Measurements from ENCODE around the gene RAD51B. TPM values are rescaled to one million over a fixed set of nuclear protein-coding genes. Genes with fewer than 3 reads are reported as not detected.

Gene RAD51B
- total RNA-seq, 1 experiment from 2014 or later = 14.2 TPM

DNA sequence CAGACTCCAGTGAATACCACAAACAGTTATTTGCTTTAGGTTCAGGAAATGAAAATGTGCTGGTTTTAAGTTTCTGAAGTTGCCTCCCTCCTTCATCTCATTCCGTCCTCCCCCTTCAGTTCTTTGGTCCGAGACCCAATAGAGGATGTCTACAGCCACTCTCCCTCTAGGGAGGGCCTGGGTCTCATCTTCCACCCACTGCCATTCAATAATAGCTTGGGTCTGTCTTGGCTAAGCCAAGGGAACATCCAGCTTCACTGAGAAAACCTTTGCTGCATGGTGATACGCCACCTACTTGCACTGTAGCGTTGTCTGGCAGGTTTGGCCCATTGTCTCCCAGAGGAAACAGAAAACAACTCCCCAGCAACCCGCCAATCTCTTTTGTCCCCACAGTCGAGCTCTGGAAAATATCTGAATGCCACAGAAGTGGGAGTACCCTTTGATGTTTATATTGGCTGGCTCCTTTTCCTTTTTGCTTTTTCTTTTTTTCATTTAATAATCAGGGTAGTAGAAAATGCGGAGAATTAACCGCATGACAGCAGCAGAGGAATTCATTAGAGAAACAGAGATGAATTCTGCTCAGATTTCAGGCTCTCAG lies 380.1 kb downstream of the RAD51B start:
- ATAC-seq (peak; percentile 85), DNase-seq (ENCODE audit: low spot score) (peak; percentile 36)
- ChIA-PET CTCF (no interaction called here), POLR2A (interaction anchor here (0.5 kb wide), 1 partner anchor 75 kb away, joined by 4 read pairs; no protein-coding TSS in a partner anchor)
- Mint-ChIP-seq H3K36me3 (no peaks in the 10 kb centered on the region), H3K27ac (peak overlapping the region; percentile 92), H3K27me3 (ENCODE audit: low read depth) (no peaks in the 10 kb centered on the region), H3K4me3 (no peak overlapping the region), H3K4me1 (peaks cover 45% of the 10 kb centered on the region), H3K9me3 (no peaks in the 10 kb centered on the region)
- no peak for TF ChIP-seq NR3C1 (CRISPR knock-in tag; conservative IDR thresholded peaks at IDR 0.05; ENCODE audit: low read depth)
- peak; percentile 99 for TF ChIP-seq ZNF121 (CRISPR knock-in tag; IDR thresholded peaks at IDR 0.05)

DNA sequence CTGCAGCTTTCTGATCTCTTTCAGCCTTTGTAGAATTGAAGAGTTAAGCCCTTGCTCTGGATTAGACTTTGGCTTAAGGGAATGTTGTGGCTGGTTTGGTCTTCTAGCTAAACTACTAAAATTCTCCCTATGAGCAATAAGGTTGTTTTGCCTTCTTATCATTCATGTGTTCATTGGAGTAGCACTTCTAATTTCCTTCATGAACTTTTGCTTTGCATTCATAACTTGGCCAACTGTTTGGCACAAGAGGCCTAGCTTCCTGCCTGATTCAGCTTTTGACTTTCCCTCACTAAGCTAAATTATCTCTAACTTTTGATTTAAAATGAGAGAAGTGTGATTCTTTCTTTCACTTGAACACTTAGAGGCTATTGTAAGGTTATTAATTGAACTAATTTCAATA lies 384.3 kb downstream of the RAD51B start:
- Mint-ChIP-seq H3K36me3 (no peaks in the 10 kb centered on the region), H3K27ac (no peak overlapping the region), H3K4me3 (no peak overlapping the region), H3K4me1 (peaks cover 27% of the 10 kb centered on the region), H3K9me3 (no peaks in the 10 kb centered on the region), H3K27me3 (ENCODE audit: low read depth) (no peaks in the 10 kb centered on the region)
- DNase-seq (ENCODE audit: low spot score) (no peak), ATAC-seq (no peak)
- no peak for TF ChIP-seq ZNF396 (CRISPR knock-in tag; IDR thresholded peaks at IDR 0.05; ENCODE audit: borderline replicate concordance)
- no peak for TF ChIP-seq CREM (CRISPR knock-in tag; IDR thresholded peaks at IDR 0.05)
- TF ChIP-seq ZNF671 (CRISPR knock-in tag; IDR thresholded peaks at IDR 0.05) = no peak
- TF ChIP-seq FOXK1 (CRISPR knock-in tag; IDR thresholded peaks at IDR 0.05) = no peak
- TF ChIP-seq, protein P1, sequence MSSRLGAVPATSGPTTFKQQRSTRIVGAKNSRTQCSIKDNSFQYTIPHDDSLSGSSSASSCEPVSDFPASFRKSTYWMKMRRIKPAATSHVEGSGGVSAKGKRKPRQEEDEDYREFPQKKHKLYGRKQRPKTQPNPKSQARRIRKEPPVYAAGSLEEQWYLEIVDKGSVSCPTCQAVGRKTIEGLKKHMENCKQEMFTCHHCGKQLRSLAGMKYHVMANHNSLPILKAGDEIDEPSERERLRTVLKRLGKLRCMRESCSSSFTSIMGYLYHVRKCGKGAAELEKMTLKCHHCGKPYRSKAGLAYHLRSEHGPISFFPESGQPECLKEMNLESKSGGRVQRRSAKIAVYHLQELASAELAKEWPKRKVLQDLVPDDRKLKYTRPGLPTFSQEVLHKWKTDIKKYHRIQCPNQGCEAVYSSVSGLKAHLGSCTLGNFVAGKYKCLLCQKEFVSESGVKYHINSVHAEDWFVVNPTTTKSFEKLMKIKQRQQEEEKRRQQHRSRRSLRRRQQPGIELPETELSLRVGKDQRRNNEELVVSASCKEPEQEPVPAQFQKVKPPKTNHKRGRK (CRISPR knock-in tag; IDR thresholded peaks at IDR 0.05; ENCODE audit: borderline replicate concordance) = no peak
- TF ChIP-seq, protein P2, sequence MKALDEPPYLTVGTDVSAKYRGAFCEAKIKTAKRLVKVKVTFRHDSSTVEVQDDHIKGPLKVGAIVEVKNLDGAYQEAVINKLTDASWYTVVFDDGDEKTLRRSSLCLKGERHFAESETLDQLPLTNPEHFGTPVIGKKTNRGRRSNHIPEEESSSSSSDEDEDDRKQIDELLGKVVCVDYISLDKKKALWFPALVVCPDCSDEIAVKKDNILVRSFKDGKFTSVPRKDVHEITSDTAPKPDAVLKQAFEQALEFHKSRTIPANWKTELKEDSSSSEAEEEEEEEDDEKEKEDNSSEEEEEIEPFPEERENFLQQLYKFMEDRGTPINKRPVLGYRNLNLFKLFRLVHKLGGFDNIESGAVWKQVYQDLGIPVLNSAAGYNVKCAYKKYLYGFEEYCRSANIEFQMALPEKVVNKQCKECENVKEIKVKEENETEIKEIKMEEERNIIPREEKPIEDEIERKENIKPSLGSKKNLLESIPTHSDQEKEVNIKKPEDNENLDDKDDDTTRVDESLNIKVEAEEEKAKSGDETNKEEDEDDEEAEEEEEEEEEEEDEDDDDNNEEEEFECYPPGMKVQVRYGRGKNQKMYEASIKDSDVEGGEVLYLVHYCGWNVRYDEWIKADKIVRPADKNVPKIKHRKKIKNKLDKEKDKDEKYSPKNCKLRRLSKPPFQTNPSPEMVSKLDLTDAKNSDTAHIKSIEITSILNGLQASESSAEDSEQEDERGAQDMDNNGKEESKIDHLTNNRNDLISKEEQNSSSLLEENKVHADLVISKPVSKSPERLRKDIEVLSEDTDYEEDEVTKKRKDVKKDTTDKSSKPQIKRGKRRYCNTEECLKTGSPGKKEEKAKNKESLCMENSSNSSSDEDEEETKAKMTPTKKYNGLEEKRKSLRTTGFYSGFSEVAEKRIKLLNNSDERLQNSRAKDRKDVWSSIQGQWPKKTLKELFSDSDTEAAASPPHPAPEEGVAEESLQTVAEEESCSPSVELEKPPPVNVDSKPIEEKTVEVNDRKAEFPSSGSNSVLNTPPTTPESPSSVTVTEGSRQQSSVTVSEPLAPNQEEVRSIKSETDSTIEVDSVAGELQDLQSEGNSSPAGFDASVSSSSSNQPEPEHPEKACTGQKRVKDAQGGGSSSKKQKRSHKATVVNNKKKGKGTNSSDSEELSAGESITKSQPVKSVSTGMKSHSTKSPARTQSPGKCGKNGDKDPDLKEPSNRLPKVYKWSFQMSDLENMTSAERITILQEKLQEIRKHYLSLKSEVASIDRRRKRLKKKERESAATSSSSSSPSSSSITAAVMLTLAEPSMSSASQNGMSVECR (CRISPR knock-in tag; IDR thresholded peaks at IDR 0.05; ENCODE audit: borderline replicate concordance) = no peak
- TF ChIP-seq, protein P3, sequence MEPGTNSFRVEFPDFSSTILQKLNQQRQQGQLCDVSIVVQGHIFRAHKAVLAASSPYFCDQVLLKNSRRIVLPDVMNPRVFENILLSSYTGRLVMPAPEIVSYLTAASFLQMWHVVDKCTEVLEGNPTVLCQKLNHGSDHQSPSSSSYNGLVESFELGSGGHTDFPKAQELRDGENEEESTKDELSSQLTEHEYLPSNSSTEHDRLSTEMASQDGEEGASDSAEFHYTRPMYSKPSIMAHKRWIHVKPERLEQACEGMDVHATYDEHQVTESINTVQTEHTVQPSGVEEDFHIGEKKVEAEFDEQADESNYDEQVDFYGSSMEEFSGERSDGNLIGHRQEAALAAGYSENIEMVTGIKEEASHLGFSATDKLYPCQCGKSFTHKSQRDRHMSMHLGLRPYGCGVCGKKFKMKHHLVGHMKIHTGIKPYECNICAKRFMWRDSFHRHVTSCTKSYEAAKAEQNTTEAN (CRISPR knock-in tag; IDR thresholded peaks at IDR 0.05) = no peak
- no peak for TF ChIP-seq NR2C2 (CRISPR knock-in tag; IDR thresholded peaks at IDR 0.05)
- TF ChIP-seq GABPB1 (CRISPR knock-in tag; IDR thresholded peaks at IDR 0.05) = no peak
- no peak for TF ChIP-seq GRHL2 (CRISPR knock-in tag; IDR thresholded peaks at IDR 0.05; ENCODE audit: insufficient replicate concordance, severe bottlenecking)
- TF ChIP-seq, protein P4, sequence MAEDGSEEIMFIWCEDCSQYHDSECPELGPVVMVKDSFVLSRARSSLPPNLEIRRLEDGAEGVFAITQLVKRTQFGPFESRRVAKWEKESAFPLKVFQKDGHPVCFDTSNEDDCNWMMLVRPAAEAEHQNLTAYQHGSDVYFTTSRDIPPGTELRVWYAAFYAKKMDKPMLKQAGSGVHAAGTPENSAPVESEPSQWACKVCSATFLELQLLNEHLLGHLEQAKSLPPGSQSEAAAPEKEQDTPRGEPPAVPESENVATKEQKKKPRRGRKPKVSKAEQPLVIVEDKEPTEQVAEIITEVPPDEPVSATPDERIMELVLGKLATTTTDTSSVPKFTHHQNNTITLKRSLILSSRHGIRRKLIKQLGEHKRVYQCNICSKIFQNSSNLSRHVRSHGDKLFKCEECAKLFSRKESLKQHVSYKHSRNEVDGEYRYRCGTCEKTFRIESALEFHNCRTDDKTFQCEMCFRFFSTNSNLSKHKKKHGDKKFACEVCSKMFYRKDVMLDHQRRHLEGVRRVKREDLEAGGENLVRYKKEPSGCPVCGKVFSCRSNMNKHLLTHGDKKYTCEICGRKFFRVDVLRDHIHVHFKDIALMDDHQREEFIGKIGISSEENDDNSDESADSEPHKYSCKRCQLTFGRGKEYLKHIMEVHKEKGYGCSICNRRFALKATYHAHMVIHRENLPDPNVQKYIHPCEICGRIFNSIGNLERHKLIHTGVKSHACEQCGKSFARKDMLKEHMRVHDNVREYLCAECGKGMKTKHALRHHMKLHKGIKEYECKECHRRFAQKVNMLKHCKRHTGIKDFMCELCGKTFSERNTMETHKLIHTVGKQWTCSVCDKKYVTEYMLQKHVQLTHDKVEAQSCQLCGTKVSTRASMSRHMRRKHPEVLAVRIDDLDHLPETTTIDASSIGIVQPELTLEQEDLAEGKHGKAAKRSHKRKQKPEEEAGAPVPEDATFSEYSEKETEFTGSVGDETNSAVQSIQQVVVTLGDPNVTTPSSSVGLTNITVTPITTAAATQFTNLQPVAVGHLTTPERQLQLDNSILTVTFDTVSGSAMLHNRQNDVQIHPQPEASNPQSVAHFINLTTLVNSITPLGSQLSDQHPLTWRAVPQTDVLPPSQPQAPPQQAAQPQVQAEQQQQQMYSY (CRISPR knock-in tag; IDR thresholded peaks at IDR 0.05) = no peak
- TF ChIP-seq FOXP1 (CRISPR knock-in tag; IDR thresholded peaks at IDR 0.05; ENCODE audit: borderline replicate concordance) = no peak
- no peak for TF ChIP-seq TP53 (CRISPR knock-in tag; IDR thresholded peaks at IDR 0.05)
- TF ChIP-seq HMGA2 (CRISPR knock-in tag; IDR thresholded peaks at IDR 0.05) = no peak
- no peak for TF ChIP-seq ZNF121 (CRISPR knock-in tag; IDR thresholded peaks at IDR 0.05)
- TF ChIP-seq, protein P5, sequence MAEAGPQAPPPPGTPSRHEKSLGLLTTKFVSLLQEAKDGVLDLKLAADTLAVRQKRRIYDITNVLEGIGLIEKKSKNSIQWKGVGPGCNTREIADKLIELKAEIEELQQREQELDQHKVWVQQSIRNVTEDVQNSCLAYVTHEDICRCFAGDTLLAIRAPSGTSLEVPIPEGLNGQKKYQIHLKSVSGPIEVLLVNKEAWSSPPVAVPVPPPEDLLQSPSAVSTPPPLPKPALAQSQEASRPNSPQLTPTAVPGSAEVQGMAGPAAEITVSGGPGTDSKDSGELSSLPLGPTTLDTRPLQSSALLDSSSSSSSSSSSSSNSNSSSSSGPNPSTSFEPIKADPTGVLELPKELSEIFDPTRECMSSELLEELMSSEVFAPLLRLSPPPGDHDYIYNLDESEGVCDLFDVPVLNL (CRISPR knock-in tag; IDR thresholded peaks at IDR 0.05; ENCODE audit: borderline replicate concordance, low read depth) = no peak
- TF ChIP-seq, protein P6, sequence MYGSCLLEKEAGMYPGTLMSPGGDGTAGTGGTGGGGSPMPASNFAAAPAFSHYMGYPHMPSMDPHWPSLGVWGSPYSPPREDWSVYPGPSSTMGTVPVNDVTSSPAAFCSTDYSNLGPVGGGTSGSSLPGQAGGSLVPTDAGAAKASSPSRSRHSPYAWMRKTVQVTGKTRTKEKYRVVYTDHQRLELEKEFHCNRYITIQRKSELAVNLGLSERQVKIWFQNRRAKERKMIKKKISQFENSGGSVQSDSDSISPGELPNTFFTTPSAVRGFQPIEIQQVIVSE (CRISPR knock-in tag; IDR thresholded peaks at IDR 0.05; ENCODE audit: borderline replicate concordance) = no peak
- TF ChIP-seq MXD4 (CRISPR knock-in tag; IDR thresholded peaks at IDR 0.05; ENCODE audit: borderline replicate concordance) = no peak
- TF ChIP-seq GTF2I (CRISPR knock-in tag; conservative IDR thresholded peaks at IDR 0.05) = no peak
- POLR2A ChIA-PET = no interaction called here
- CTCF ChIA-PET = no interaction called here
